GM12864 (cell line): ENCODE data around the gene DGKD.

ENCODE experiments used
- DNase-seq: peaks from one replicate; pipeline ENCODE4 v3.0.0-alpha.2; 2011; ENCODE audit warnings: low read depth
- H3K4me3 ChIP-seq: 2 replicates; pipeline ENCODE4 v1.5.1; 2011; ENCODE audit warnings: mild to moderate bottlenecking, low read depth, low read length, control low read depth
- CTCF ChIP-seq: IDR thresholded peaks from 2 replicates; pipeline ENCODE4 v1.5.1; 2011; ENCODE audit warnings: low read depth, mild to moderate bottlenecking, moderate library complexity, low read length, control low read depth, inconsistent platforms; ENCODE audit errors: missing control alignments

The DGKD gene

GRCh38 chr2:233353101-233353768 lies 1.1 kb upstream of the DGKD start:
- no peak for TF ChIP-seq CTCF

GRCh38 chr2:233354500-233354924 lies 218 bp downstream of the DGKD start:
- no peak for DNase-seq
- peak overlapping the region; percentile 96 for H3K4me3 ChIP-seq
- no peak for TF ChIP-seq CTCF

More at GRCh38 chr2:233353101-233353768, 1.1 kb upstream of the DGKD start:
- no peak for DNase-seq
- H3K4me3 ChIP-seq, result peak overlapping the region; percentile 68

GRCh38 chr2:233354971-233355574 lies 779 bp downstream of the DGKD start:
- TF ChIP-seq CTCF, result no peak
- H3K4me3 ChIP-seq, result peak overlapping the region; percentile 96
- no peak for DNase-seq

- TF ChIP-seq CTCF, result no peak
- peak overlapping the region; percentile 96 for H3K4me3 ChIP-seq
- no peak for DNase-seq
Observed at GRCh38 chr2:233355916-233356315, 1.6 kb downstream of the DGKD start.

- peak; percentile 33 for DNase-seq
- no peak for TF ChIP-seq CTCF
- peak overlapping the region; percentile 96 for H3K4me3 ChIP-seq
Observed at GRCh38 chr2:233356546-233357308, 2.4 kb downstream of the DGKD start.

- TF ChIP-seq CTCF, result no peak
- H3K4me3 ChIP-seq, result peak overlapping the region; percentile 96
- no peak for DNase-seq
Observed at GRCh38 chr2:233358335-233358734, 4.0 kb downstream of the DGKD start.
